Stimulated activated naive CD8-positive, alpha-beta T cell treated with anti-CD3 and anti-CD28 coated beads, Interleukin-15, amount 100 ng/mL, for 72 hours (primary cell): ENCODE results near the gene DCAF11.

ENCODE experiments used
- ATAC-seq: fragments of 150-1000 bp; cut with Tn5 transposase; 2 replicates; pipeline ENCODE4 v1.10.0; 2021; ENCODE audit warnings: mild to moderate bottlenecking, moderate library complexity
- DNase-seq, 2 donors: peaks; one replicate each; pipeline ENCODE4 v3.0.0; 2021 to 2022
- H3K27ac Mint-ChIP-seq, 2 donors: one replicate each; pipeline ENCODE4 v1.8.0; 2022; ENCODE audit warnings: mild to moderate bottlenecking in 2 of 2, mixed read lengths in 2 of 2, moderate library complexity in 2 of 2
- H3K27me3 Mint-ChIP-seq: one replicate; pipeline ENCODE4 v1.8.0; 2022; ENCODE audit warnings: mixed read lengths
- H3K4me1 Mint-ChIP-seq: one replicate; pipeline ENCODE4 v1.8.0; 2022; ENCODE audit warnings: mild to moderate bottlenecking, mixed read lengths
- H3K4me3 Mint-ChIP-seq, 2 donors: one replicate each; pipeline ENCODE4 v1.8.0; 2022; ENCODE audit warnings: mild to moderate bottlenecking in 2 of 2, mixed read lengths in 2 of 2, moderate library complexity in 1 of 2
- H3K9me3 Mint-ChIP-seq, 2 donors: one replicate each; pipeline ENCODE4 v1.8.0; 2022; ENCODE audit warnings: mixed read lengths in 2 of 2

The DCAF11 gene

DNA sequence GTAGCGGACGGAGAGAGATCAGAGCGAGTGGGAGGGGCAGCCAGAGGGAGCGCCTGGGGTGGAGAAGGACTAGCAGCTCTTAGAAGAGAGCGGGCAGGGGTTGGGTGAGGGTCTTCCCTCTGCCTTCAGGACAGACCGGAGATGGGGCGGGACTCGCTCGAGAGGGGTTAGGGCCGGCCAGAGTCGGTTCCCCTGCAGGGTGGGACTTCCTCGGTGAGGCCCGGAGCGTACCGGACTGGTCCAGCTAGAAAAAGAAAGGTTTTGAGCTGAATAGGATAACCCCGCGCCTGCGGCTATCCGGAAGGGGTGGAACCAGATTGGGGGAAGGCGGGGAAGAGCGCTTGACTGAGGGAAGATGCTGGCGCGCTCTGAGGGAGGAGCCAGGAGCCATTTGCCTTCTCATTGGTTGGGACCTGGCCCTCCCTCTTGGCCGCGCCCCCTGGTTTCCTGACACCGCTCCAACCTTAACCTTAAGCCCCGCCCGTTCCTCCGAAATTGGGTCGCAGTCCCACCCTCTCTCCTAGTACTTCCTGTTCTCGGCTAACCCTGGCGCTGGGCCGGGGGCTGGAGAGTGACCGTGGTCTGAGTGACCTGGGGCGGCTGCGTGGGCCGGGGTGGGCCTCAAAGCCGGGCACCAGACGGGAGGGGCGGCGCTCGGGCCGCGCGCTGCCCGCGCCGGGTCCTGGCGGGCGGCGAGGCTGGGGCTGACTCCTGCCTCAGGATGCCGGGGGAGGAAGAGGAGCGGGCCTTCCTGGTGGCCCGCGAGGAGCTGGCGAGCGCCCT, 32.6 kb downstream of the DCAF11 start, which contains the start of gene RNF31:
Gene RNF31 (plus strand): TSS at position 521 of the 783 bp plus-strand sequence. CDS start 201 bp downstream, at position 722.
- ATAC-seq (peak; percentile 87), DNase-seq (peak; percentile 95 to 97)
- Mint-ChIP-seq H3K27ac (peak within 1 kb of the TSS; percentile 95 to 96), H3K4me3 (peak within 1 kb of the TSS; percentile 93 to 96), H3K9me3 (no peaks in the 10 kb centered on the region), H3K27me3 (no peaks in the 10 kb centered on the region), H3K4me1 (peaks cover 80% of the 10 kb centered on the region)

DNA sequence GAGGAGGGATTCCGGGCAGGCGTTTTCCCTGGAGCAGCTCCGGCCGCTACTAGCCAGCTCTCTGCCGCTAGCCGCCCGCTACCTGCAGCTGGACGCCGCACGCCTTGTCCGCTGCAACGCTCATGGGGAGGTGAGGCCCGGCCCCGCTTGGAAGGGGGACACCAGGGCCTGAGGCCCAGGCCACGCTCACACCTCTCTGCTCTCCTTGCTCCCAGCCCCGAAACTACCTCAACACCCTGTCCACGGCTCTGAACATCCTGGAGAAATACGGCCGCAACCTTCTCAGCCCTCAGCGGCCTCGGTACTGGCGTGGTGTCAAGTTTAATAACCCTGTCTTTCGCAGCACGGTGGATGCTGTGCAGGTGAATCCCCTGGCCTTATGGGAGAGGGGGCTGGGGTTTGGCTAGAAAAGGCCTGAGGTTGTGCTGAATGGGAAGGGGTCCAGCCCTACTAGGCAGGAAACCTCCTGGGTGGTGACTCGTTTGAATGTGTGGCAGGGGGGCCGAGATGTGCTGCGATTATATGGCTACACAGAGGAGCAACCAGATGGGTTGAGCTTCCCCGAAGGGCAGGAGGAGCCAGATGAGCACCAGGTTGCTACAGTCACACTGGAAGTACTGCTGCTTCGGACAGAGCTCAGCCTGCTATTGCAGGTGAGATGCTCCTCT, 33.3 kb downstream of the DCAF11 start:
- ATAC-seq = no peak
- H3K27ac Mint-ChIP-seq = peak overlapping the region; percentile 15 to 93
- no peaks in the 10 kb centered on the region for H3K27me3 Mint-ChIP-seq
- DNase-seq = no peak
- peaks cover 72% of the 10 kb centered on the region for H3K4me1 Mint-ChIP-seq
- H3K9me3 Mint-ChIP-seq = no peaks in the 10 kb centered on the region
- peak overlapping the region; percentile 93 to 96 for H3K4me3 Mint-ChIP-seq

DNA sequence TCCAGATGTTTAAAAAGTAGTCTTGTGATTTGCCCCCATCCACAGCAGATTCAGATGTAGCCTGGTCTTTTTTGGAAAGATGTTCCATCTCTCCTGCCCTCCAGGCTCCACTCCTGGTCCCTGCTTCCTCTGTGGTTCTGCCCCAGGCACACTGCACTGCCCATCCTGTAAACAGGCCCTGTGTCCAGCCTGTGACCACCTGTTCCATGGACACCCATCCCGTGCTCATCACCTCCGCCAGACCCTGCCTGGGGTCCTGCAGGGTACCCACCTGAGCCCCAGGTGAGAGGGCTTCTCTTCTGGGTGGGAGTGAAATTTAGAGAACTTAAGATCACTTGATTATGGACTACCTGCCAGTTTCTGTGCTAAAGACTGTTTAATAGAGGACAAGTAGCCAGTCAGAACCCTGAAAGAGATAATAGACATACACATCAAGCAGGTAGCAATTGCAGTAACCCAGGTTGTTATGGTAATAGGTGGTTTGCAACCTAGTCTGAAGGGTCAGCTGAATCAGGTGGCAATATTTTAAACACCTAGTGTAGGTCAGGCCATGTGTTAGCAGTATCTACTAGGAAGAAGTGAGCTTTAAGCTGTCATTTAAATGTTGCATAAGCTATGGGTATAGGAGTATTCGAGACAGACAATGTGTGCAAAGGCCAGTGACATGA, 34.9 kb downstream of the DCAF11 start:
- Mint-ChIP-seq H3K27me3 (no peaks in the 10 kb centered on the region), H3K4me3 (peak overlapping the region; percentile 56 to 93), H3K4me1 (peaks cover 57% of the 10 kb centered on the region), H3K27ac (no peak overlapping the region), H3K9me3 (no peaks in the 10 kb centered on the region)
- ATAC-seq (no peak), DNase-seq (no peak)

DNA sequence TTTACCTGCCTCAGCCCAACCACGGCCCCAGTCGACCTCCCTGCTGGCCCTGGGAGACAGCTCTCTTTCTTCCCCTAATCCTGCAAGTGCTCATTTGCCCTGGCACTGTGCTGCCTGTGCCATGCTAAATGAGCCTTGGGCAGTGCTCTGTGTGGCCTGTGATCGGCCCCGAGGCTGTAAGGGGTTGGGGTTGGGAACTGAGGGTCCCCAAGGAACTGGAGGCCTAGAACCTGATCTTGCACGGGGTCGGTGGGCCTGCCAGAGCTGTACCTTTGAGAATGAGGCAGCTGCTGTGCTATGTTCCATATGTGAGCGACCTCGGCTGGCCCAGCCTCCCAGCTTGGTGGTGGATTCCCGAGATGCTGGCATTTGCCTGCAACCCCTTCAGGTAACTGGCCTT, 35.5 kb downstream of the DCAF11 start:
- H3K9me3 Mint-ChIP-seq = no peaks in the 10 kb centered on the region
- ATAC-seq (no peak), DNase-seq (no peak)
- H3K4me1 Mint-ChIP-seq = peaks cover 51% of the 10 kb centered on the region
- no peak overlapping the region for H3K27ac Mint-ChIP-seq
- no peaks in the 10 kb centered on the region for H3K27me3 Mint-ChIP-seq
- H3K4me3 Mint-ChIP-seq = no peak overlapping the region

DNA sequence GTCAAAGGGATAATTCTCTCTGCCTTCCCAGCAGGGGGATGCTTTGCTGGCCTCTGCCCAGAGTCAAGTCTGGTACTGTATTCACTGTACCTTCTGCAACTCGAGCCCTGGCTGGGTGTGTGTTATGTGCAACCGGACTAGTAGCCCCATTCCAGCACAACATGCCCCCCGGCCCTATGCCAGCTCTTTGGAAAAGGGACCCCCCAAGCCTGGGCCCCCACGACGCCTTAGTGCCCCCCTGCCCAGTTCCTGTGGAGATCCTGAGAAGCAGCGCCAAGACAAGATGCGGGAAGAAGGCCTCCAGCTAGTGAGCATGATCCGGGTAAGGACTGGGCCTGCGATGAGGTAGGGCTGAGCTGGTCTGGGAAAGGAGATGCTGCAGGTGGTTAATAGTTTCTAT, 36.0 kb downstream of the DCAF11 start:
- H3K4me1 Mint-ChIP-seq = peaks cover 46% of the 10 kb centered on the region
- DNase-seq (no peak), ATAC-seq (no peak)
- H3K27ac Mint-ChIP-seq = no peak overlapping the region
- H3K4me3 Mint-ChIP-seq = no peak overlapping the region
- no peaks in the 10 kb centered on the region for H3K9me3 Mint-ChIP-seq
- H3K27me3 Mint-ChIP-seq = no peaks in the 10 kb centered on the region

DNA sequence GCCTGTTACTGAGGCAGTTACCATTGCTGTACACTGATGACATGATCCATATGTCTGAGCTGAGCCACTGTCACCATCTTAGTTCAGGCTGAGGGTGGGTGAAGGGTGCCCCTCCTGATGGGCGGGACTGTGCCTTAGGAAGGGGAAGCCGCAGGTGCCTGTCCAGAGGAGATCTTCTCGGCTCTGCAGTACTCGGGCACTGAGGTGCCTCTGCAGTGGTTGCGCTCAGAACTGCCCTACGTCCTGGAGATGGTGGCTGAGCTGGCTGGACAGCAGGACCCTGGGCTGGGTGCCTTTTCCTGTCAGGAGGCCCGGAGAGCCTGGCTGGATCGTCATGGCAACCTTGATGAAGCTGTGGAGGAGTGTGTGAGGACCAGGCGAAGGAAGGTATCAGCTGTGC, 36.4 kb downstream of the DCAF11 start:
- ATAC-seq (no peak), DNase-seq (no peak)
- peaks cover 42% of the 10 kb centered on the region for H3K4me1 Mint-ChIP-seq
- no peak overlapping the region for H3K4me3 Mint-ChIP-seq
- H3K9me3 Mint-ChIP-seq = no peaks in the 10 kb centered on the region
- H3K27ac Mint-ChIP-seq = peak overlapping the region in 1 of 2 donors; percentile 80
- no peaks in the 10 kb centered on the region for H3K27me3 Mint-ChIP-seq

DNA sequence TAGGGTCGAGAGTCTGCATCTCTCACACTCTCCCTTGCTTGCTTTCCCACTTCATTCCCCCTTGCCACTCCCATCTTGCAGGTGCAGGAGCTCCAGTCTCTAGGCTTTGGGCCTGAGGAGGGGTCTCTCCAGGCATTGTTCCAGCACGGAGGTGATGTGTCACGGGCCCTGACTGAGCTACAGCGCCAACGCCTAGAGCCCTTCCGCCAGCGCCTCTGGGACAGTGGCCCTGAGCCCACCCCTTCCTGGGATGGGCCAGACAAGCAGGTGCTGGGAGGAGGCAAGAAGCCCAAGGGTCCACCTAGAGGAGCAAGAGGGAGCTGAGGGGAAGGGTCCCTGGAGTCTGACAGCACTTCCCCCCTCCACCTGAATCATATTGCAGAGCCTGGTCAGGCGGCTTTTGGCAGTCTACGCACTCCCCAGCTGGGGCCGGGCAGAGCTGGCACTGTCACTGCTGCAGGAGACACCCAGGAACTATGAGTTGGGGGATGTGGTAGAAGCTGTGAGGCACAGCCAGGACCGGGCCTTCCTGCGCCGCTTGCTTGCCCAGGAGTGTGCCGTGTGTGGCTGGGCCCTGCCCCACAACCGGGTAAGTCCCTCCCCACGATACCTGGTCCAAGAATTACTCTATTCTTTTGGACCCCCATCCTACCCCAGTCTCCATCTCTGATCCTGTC, 37.0 kb downstream of the DCAF11 start:
- Mint-ChIP-seq H3K4me3 (no peak overlapping the region), H3K27me3 (no peaks in the 10 kb centered on the region), H3K4me1 (peaks cover 37% of the 10 kb centered on the region), H3K27ac (no peak overlapping the region), H3K9me3 (no peaks in the 10 kb centered on the region)
- ATAC-seq (no peak), DNase-seq (no peak)

DNA sequence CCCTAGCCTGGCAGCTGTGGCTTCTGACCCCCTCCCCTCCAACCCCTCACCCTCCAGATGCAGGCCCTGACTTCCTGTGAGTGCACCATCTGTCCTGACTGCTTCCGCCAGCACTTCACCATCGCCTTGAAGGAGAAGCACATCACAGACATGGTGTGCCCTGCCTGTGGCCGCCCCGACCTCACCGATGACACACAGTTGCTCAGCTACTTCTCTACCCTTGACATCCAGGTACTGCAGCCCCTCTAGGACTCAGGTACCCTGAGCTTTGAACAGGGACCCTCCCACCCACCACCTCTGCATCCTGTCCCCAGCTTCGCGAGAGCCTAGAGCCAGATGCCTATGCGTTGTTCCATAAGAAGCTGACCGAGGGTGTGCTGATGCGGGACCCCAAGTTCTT, 40.5 kb downstream of the DCAF11 start:
- DNase-seq (no peak), ATAC-seq (no peak)
- H3K27me3 Mint-ChIP-seq = no peaks in the 10 kb centered on the region
- H3K4me3 Mint-ChIP-seq = no peak overlapping the region
- H3K4me1 Mint-ChIP-seq = peaks cover 19% of the 10 kb centered on the region
- H3K9me3 Mint-ChIP-seq = no peaks in the 10 kb centered on the region
- H3K27ac Mint-ChIP-seq = peak overlapping the region; percentile 7 to 88

DNA sequence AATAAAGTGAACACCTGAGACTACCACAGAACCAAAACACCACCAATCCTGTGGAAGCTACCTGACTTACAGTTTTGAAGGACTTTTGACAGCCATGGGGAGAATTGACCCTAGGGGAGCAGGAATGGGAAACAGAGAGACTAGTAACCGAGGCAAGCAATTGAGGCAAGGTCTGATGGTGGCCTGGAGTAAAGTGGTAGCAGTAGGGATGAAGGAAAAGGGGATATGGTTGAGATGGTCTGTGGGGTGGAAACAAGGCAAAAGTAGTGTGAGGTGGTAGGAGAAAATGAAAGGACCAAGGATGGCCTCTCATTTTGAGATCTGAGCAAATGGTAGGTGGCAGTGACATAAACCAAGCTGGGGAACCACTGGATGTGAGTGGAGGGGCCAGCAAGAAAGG, 42.3 kb downstream of the DCAF11 start:
- no peaks in the 10 kb centered on the region for H3K9me3 Mint-ChIP-seq
- no peaks in the 10 kb centered on the region for H3K27me3 Mint-ChIP-seq
- H3K4me1 Mint-ChIP-seq = peaks cover 24% of the 10 kb centered on the region
- no peak for ATAC-seq
- H3K27ac Mint-ChIP-seq = peak overlapping the region in 1 of 2 donors; percentile 62
- H3K4me3 Mint-ChIP-seq = no peak overlapping the region
- no peak for DNase-seq

DNA sequence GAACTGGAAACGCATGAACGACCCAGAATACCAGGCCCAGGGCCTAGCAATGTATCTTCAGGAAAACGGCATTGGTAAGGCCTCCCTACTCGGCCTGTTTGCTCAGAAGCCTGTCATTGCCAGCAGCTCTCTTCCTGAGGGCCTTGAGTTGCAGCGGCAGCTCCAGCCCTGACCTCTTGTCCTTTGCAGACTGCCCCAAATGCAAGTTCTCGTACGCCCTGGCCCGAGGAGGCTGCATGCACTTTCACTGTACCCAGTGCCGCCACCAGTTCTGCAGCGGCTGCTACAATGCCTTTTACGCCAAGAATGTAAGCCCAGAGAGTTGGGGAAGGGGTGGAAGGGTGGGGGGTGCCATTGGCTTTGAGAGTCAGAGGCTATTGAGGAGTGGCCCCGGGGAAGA, 42.8 kb downstream of the DCAF11 start:
- Mint-ChIP-seq H3K27ac (peak overlapping the region; percentile 62 to 76), H3K4me3 (no peak overlapping the region)
- ATAC-seq = no peak

DNA sequence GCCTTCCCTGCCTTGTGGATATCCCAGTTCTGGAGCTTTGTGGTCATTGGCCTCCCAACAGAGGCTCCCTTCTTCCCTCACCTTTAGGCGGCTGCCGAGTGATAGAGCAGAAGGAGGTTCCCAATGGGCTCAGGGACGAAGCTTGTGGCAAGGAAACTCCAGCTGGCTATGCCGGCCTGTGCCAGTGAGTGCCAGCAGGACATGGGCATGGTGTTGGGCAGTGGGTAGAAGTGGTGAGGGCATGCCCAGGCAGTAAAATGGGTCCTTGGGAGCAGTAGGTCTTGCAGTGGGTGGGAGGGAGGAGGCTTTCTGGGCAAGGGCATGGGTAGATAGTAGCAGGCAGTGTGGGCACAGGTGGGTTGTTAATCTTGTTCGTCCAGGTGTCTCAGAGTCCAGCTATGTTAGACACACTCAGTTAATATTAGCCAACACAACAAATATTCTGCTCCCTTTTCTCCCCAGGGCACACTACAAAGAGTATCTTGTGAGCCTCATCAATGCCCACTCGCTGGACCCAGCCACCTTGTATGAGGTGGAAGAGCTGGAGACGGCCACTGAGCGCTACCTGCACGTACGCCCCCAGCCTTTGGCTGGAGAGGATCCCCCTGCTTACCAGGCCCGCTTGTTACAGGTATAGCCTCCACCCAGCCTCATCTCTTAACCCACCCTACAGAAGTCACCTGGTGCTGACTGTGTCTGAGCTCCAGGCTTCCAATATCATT, 45.4 kb downstream of the DCAF11 start:
- ATAC-seq (no peak), DNase-seq (no peak)
- peaks cover 55% of the 10 kb centered on the region for H3K4me1 Mint-ChIP-seq
- H3K27me3 Mint-ChIP-seq = no peaks in the 10 kb centered on the region
- peak overlapping the region in 1 of 2 donors; percentile 19 for H3K4me3 Mint-ChIP-seq
- H3K9me3 Mint-ChIP-seq = no peaks in the 10 kb centered on the region
- peak overlapping the region; percentile 100 for H3K27ac Mint-ChIP-seq

More for the DNA sequence above, 42.8 kb downstream of the DCAF11 start:
- peaks cover 29% of the 10 kb centered on the region for H3K4me1 Mint-ChIP-seq
- H3K27me3 Mint-ChIP-seq = no peaks in the 10 kb centered on the region
- no peaks in the 10 kb centered on the region for H3K9me3 Mint-ChIP-seq
- DNase-seq = no peak

DNA sequence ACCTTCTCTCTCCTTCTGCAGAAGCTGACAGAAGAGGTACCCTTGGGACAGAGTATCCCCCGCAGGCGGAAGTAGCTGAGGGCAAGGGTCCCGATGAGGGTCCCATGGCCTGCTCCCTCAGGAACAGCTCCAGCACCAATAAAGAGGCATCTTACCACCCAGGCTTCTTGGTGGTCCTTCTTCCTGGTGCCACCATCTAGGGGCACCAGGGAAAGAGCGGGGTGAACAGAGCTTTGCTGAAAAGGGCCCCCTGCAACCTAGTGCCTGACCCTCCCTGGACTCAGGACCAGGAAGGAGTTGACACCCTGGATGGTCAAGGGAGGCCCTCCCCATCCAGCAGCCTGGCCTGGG, 45.9 kb downstream of the DCAF11 start:
- peaks cover 60% of the 10 kb centered on the region for H3K4me1 Mint-ChIP-seq
- H3K27me3 Mint-ChIP-seq = no peaks in the 10 kb centered on the region
- no peaks in the 10 kb centered on the region for H3K9me3 Mint-ChIP-seq
- H3K27ac Mint-ChIP-seq = peak overlapping the region; percentile 100
- peak overlapping the region in 1 of 2 donors; percentile 19 for H3K4me3 Mint-ChIP-seq
- ATAC-seq (no peak), DNase-seq (no peak)

DNA sequence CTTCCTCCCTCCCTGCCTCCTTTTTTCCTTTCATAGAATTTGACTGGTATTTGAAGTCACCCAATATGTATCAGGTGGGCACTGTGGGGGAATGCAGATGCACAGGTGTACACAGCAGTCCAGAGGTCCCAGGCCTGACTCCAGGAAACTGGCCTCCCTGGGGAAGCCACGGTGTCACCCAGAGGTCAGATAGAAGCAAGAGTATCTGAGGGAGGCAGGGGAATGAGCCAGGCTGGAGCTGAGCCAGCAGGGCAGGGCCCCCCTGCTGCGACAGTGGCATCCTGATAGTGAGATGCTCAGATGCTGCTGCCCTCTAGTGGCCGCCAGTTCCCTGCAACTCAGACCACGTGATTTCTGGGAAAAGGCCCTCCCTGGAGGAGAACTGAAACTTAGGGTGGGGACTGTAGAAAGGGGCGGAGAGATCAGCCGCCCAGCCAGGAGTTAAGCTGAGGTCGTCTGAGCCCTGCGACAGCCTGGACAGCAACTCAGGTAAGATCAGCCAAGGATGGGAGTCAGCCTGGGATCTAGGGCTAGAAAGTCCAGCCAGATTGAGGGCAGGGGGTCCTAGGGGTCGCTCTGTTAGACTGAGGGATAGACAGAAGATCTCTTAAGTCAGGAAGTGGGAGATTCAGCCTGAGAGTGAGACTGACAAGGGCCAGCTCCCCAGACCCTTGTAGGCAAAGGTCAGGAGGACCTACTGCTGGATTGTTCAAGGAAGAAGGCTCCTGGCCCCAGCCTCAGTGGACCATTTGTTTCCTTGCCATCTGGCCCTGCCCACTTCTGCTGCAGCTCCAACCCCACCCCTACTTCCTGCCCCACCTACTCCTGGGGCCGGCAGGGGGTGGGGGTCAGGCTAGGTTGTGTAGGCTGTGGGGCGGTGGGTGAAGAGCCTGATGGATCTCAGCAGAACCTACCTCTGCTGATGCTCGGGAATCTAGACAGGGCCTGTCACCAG, 46.5 kb downstream of the DCAF11 start, which contains the start of gene IRF9:
Gene IRF9 (plus strand): TSS at position 416 of the 955 bp plus-strand sequence. CDS start 880 bp downstream, outside the sequence.
- H3K4me3 Mint-ChIP-seq = peak within 1 kb of the TSS; percentile 96 to 98
- H3K27me3 Mint-ChIP-seq = no peaks in the 10 kb centered on the region
- H3K4me1 Mint-ChIP-seq = peaks cover 67% of the 10 kb centered on the region
- DNase-seq (peak; percentile 98 to 99), ATAC-seq (peak; percentile 91)
- H3K27ac Mint-ChIP-seq = peak within 1 kb of the TSS; percentile 100
- H3K9me3 Mint-ChIP-seq = no peaks in the 10 kb centered on the region

DNA sequence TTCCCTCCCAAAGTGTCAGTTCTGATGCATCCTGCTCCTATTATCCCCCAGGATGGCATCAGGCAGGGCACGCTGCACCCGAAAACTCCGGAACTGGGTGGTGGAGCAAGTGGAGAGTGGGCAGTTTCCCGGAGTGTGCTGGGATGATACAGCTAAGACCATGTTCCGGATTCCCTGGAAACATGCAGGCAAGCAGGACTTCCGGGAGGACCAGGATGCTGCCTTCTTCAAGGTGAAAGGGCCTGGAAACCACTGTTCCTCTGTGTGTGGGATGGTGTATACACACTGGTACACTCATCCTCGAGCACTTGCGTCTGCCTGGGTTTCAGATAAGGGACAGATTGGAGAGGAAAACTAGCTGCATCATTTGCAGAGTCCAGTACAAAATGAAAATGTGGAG, 47.5 kb downstream of the DCAF11 start:
- Mint-ChIP-seq H3K27ac (peak overlapping the region; percentile 100), H3K4me3 (peak overlapping the region; percentile 96 to 98), H3K9me3 (no peaks in the 10 kb centered on the region), H3K4me1 (peaks cover 76% of the 10 kb centered on the region), H3K27me3 (no peaks in the 10 kb centered on the region)
- DNase-seq = no peak
- no peak for ATAC-seq
